Fibroblast of villous mesenchyme (primary cell): ENCODE data around the gene RBM39. TPM values are rescaled to one million over a fixed set of nuclear protein-coding genes. Genes with fewer than 3 reads are reported as not detected.
A peak's percentile ranks its signal among the peaks of the same experiment; 100 is the strongest.

Experiments
- DNase-seq: peaks from one replicate; pipeline ENCODE4 v3.0.0-alpha.2; 2010; ENCODE audit warnings: low read depth
- H3K4me3 ChIP-seq: 2 replicates; pipeline ENCODE4 v1.5.1; 2011; ENCODE audit warnings: low read depth, mild to moderate bottlenecking, low read length
- total RNA-seq: library from RNA; depleted of rRNA; stranded (reverse); fragments of >200 nt; gene quantifications from 2 replicates; pipeline ENCODE4 v1.2.3, GENCODE V29; 2012
- TF ChIP-seq, protein P1 (sequence below): IDR thresholded peaks from 2 replicates; pipeline ENCODE4 v1.5.1; 2012; ENCODE audit warnings: low read depth, mild to moderate bottlenecking, low read length; ENCODE audit not compliant: insufficient read depth

Gene RBM39
- total RNA-seq, 1 donor = 372 TPM

DNA sequence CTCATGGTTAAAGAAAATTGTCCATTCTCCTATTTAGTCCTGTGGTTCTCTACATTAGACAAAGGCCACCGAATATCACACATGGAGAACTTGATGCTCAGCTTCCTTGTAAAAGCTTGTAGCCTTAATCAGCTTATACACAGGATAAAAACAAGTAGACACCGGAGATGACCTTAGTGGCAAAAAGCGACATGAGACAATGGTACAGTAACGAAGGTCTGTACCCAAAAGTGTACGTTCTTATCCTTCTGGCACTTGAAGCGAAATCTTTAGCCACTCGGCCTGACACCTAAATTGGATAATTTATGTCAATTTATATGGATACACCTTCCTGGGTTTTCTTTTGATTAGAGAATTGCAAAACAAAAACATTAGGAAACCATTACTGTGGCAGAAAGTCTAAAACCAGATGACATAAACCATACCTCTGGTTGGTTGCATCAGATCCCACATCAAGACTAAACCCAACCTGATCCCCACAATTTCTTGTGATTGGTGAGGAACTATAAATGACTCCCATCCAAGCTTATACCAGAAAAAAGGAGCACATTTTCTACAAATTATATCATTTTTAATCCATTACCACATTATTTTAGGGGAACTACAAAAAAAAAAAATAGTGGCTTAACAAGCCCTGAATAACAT, 6.1 kb downstream of the RBM39 start:
- peak; percentile 52 for DNase-seq
- TF ChIP-seq, protein P1, sequence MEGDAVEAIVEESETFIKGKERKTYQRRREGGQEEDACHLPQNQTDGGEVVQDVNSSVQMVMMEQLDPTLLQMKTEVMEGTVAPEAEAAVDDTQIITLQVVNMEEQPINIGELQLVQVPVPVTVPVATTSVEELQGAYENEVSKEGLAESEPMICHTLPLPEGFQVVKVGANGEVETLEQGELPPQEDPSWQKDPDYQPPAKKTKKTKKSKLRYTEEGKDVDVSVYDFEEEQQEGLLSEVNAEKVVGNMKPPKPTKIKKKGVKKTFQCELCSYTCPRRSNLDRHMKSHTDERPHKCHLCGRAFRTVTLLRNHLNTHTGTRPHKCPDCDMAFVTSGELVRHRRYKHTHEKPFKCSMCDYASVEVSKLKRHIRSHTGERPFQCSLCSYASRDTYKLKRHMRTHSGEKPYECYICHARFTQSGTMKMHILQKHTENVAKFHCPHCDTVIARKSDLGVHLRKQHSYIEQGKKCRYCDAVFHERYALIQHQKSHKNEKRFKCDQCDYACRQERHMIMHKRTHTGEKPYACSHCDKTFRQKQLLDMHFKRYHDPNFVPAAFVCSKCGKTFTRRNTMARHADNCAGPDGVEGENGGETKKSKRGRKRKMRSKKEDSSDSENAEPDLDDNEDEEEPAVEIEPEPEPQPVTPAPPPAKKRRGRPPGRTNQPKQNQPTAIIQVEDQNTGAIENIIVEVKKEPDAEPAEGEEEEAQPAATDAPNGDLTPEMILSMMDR = no peak
- peak overlapping the region; percentile 3 for H3K4me3 ChIP-seq

GRCh38 chr20:35734777-35735649, 7.0 kb downstream of the RBM39 start:
- no peak for DNase-seq
- no peak overlapping the region for H3K4me3 ChIP-seq
- TF ChIP-seq, protein P1 = no peak

- H3K4me3 ChIP-seq = no peak overlapping the region
- TF ChIP-seq, protein P1 = no peak
- no peak for DNase-seq
These were observed 7.7 kb downstream of the RBM39 start for GRCh38 chr20:35734374-35734773.

DNA sequence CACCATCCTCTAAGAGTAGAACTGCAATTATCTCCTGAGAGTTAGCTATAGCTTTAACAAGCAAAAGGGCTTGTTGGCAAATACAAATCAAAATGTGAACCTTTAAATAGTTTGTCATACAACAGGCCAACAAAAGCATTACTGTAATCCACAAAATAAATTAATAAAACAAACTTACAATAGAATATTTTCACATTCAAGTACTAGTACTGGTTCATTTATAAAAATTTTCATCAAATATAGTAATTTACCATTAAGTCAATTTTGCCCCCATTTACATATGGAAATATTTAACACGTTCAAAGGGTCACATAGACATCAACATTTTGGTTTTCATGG, 9.4 kb downstream of the RBM39 start:
- TF ChIP-seq, protein P1 = no peak
- DNase-seq = no peak
- H3K4me3 ChIP-seq = no peak overlapping the region

DNA sequence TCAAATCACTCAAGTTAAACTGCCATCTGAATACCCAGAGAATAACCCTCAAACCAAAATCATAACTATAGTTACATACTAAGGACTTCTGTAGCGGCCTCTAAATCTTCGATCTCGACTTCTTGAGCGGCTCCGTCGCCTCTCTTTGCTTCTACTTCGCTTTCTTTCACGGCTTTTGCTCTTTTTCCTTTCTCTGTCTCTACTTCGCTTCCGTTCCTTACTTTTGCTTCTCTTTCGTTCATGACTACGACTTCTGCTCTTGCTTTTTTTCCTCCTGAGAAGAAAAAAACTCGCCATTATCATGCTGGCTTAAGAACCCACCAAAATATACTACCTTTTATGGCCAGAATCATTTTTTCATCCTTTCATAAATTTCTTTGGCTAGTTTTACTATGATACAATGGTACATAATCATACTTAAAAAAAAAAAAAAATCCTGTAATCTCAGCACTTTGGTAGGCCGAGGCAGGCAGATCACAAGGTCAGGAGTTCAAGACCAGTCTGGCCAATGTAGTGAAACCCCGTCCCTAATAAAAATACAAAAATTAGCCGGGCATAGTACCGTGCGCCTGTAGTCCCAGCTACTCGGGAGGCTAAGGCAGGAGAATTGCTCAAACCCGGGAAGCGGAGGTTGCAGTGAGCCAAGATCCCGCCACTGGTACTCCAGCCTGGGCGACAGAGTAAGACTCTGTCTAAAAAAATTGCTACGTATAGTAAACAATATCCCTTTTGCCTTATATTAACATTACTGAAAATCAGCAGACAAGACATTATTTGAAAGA, 10.0 kb downstream of the RBM39 start:
- H3K4me3 ChIP-seq = no peak overlapping the region
- DNase-seq = no peak
- TF ChIP-seq, protein P1 = no peak

DNA sequence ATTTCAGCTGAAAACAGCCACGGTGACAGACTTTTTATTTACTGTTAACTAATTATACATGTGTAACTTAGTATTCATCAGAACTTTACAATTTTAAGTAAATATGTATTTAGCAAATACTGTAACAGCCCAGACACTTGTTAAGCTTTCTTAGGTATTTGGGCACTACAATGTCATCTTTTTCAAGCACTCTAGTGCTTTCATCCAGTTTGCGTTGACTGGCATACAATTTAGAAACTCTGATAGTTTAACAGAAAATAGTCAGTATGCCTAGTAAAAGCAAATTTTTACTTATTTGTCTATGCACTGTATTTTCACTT, 10.6 kb downstream of the RBM39 start:
- TF ChIP-seq, protein P1 = no peak
- DNase-seq = no peak
- no peak overlapping the region for H3K4me3 ChIP-seq
